Tibial nerve (tissue), 4 donors: ENCODE measurements around the gene KCNMA1.

ENCODE experiments used
- CTCF ChIP-seq, 5 experiments: fragments of 200-600 bp in 3 of 5; fragments of 450-650 bp in 2 of 5; sonication (generic) in 3 of 5; IDR thresholded peaks; one replicate each; pipeline ENCODE4 v1.5.1; 2016 to 2019; ENCODE audit warnings: antibody characterized with exemption in 5 of 5, mild to moderate bottlenecking in 3 of 5, moderate library complexity in 2 of 5
- EP300 ChIP-seq, 2 donors: sonication (generic); formaldehyde crosslinking; IDR thresholded peaks; one replicate each; pipeline ENCODE4 v1.6.1; 2017; ENCODE audit warnings: antibody characterized with exemption in 2 of 2, mild to moderate bottlenecking in 1 of 2
- POLR2A ChIP-seq, 2 donors: fragments of 450-650 bp; IDR thresholded peaks; one replicate each; pipeline ENCODE4 v1.6.1; 2017; ENCODE audit warnings: antibody characterized with exemption in 2 of 2, mild to moderate bottlenecking in 2 of 2, moderate library complexity in 2 of 2

DNA sequence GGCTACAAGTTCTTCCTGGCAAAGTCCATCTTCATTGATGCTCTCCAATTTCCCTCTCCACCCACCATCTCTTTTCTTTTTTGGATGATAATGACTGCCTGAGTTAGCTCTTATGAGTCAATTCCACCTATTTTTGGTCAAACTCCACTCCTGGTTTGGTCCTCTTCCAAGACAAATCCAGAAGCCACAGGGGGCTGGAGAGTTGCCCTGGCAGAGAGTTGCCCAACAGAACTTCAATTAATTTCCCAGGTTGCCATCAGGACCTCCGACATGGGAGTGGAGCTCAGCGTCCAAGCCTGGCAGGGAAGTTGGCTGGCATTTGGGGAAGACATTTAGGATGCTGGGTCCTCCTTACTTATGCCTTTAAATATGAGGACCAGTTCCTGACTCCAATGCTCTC is 29.2 kb upstream of the KCNMA1 start:
- TF ChIP-seq CTCF (IDR thresholded peaks at IDR 0.05) = no peak
- no peak for TF ChIP-seq POLR2A (IDR thresholded peaks at IDR 0.05)
- no peak for TF ChIP-seq EP300 (IDR thresholded peaks at IDR 0.05)
